Upper lobe of left lung (tissue), 6 donors: Measurements from ENCODE around the gene IRF5. TPM values are rescaled to one million over a fixed set of nuclear protein-coding genes. Genes with fewer than 3 reads are reported as not detected.

ENCODE experiments used
- ATAC-seq, 2 donors: fragments of 200-7000 bp; cut with Tn5 transposase; one replicate each; pipeline ENCODE4 v1.9.1; 2022; ENCODE audit warnings: mild to moderate bottlenecking in 2 of 2, moderate library complexity in 2 of 2; ENCODE audit not compliant: low FRiP score in 2 of 2
- DNase-seq, 2 donors: peaks; one replicate each; pipeline ENCODE4 v3.0.0-alpha.2; 2019 to 2020
- H3K27ac ChIP-seq, 4 donors: fragments of 200-600 bp; sonication (generic); one replicate each; pipeline ENCODE4 v1.5.1; 2016 to 2019
- H3K27me3 ChIP-seq, 4 donors: fragments of 200-600 bp; sonication (generic); one replicate each; pipeline ENCODE4 v1.5.1; 2017 to 2019
- H3K36me3 ChIP-seq, 4 donors: fragments of 200-600 bp; sonication (generic); one replicate each; pipeline ENCODE4 v1.5.1; 2016 to 2019
- H3K4me1 ChIP-seq, 4 donors: fragments of 200-600 bp; sonication (generic); one replicate each; pipeline ENCODE4 v1.5.1; 2018 to 2019
- H3K4me3 ChIP-seq, 4 donors: fragments of 200-600 bp; sonication (generic); one replicate each; pipeline ENCODE4 v1.5.1; 2017 to 2019; ENCODE audit warnings: mild to moderate bottlenecking in 2 of 4, moderate library complexity in 1 of 4
- H3K9me3 ChIP-seq, 4 donors: fragments of 200-600 bp; sonication (generic); one replicate each; pipeline ENCODE4 v1.5.1; 2018 to 2019
- CTCF ChIP-seq, 6 experiments: fragments of 450-650 bp in 4 of 6; fragments of 200-600 bp in 2 of 6; sonication (generic) in 2 of 6; IDR thresholded peaks; one replicate each; pipeline ENCODE4 v1.5.1; 2016 to 2019; ENCODE audit warnings: antibody characterized with exemption in 6 of 6
- EP300 ChIP-seq, 4 donors: sonication (generic); formaldehyde crosslinking; IDR thresholded peaks; one replicate each; pipeline ENCODE4 v1.5.1; 2017; ENCODE audit warnings: antibody characterized with exemption in 4 of 4, control low read depth in 2 of 4
- POLR2A ChIP-seq, 4 donors: fragments of 450-650 bp; IDR thresholded peaks; one replicate each; pipeline ENCODE4 v1.5.1; 2016 to 2017; ENCODE audit warnings: antibody characterized with exemption in 4 of 4, mild to moderate bottlenecking in 2 of 4
- POLR2AphosphoS5 ChIP-seq, 2 donors: sonication (generic); formaldehyde crosslinking; IDR thresholded peaks; one replicate each; pipeline ENCODE4 v1.5.1; 2017; ENCODE audit warnings: antibody characterized with exemption in 2 of 2
- WGBS, 2 donors: methylation state at CpG; one replicate each; pipeline ENCODE4 v1.1.5; 2017 to 2018; 5-methylcytosine and 5-hydroxymethylcytosine counted together
- total RNA-seq, 6 donors: library from RNA; depleted of rRNA in 4 of 6; stranded (reverse); fragments of >200 nt in 4 of 6; gene quantifications; one replicate each; pipeline versions ENCODE4 v1.1.0 to v1.2.1, GENCODE V29; 2016 to 2021
- donor health status: DM: no; HTN: no; CAD: no; lungs with moderate emphysema.
- donor health status: DM: no; HTN: yes; CAD: no; lungs with severe emphysema.

IRF5 gene
- total RNA-seq, 6 donors from 2014 or later, result 10.7 to 83.8 (median 45.8) TPM

- peak in 1 of 2 donors; percentile 15 for DNase-seq
- Histone ChIP-seq H3K36me3 (no peaks in the 10 kb centered on the region), H3K4me1 (peaks cover 8 to 24% (median 15%) of the 10 kb centered on the region in 4 donors), H3K4me3 (no peak overlapping the region), H3K9me3 (no peaks in the 10 kb centered on the region), H3K27me3 (peaks cover 0 to 31% (median 15%) of the 10 kb centered on the region in 4 donors), H3K27ac (no peak overlapping the region)
- no peak for ATAC-seq
- no peak for TF ChIP-seq EP300 (IDR thresholded peaks at IDR 0.05)
- no peak for TF ChIP-seq POLR2A (IDR thresholded peaks at IDR 0.05)
- no peak for TF ChIP-seq POLR2AphosphoS5 (IDR thresholded peaks at IDR 0.05)
- TF ChIP-seq CTCF (IDR thresholded peaks at IDR 0.05), result no peak
- 83 to 87% methylated on average over 8 of the region's 8 CpGs for WGBS, 2 donors
These were observed 19.6 kb upstream of the IRF5 start for GRCh38 chr7:128918016-128918665.

GRCh38 chr7:128919241-128919640 is 18.5 kb upstream of the IRF5 start:
- H3K27ac ChIP-seq, result no peak overlapping the region
- DNase-seq (peak in 1 of 2 donors; percentile 10), ATAC-seq (no peak)
- no peak for TF ChIP-seq POLR2AphosphoS5 (IDR thresholded peaks at IDR 0.05)
- H3K4me3 ChIP-seq, result no peak overlapping the region
- H3K36me3 ChIP-seq, result no peaks in the 10 kb centered on the region
- no peaks in the 10 kb centered on the region for H3K9me3 ChIP-seq
- 81% methylated on average over 6 of the region's 6 CpGs for WGBS, 2 donors
- peaks cover 0 to 26% (median 13%) of the 10 kb centered on the region in 4 donors for H3K27me3 ChIP-seq
- H3K4me1 ChIP-seq, result peaks cover 8 to 24% (median 15%) of the 10 kb centered on the region in 4 donors

- Histone ChIP-seq H3K4me1 (peaks cover 4 to 20% (median 9%) of the 10 kb centered on the region in 4 donors), H3K27me3 (peaks cover 0 to 17% (median 8%) of the 10 kb centered on the region in 4 donors), H3K27ac (no peak overlapping the region), H3K4me3 (no peak overlapping the region), H3K9me3 (no peaks in the 10 kb centered on the region), H3K36me3 (no peaks in the 10 kb centered on the region)
- ATAC-seq, result no peak
- DNase-seq, result peak in 1 of 2 donors; percentile 20
- 61 to 70% methylated on average over 13 to 14 of the region's 14 CpGs for WGBS, 2 donors
- TF ChIP-seq CTCF (IDR thresholded peaks at IDR 0.05), result no peak
- TF ChIP-seq POLR2AphosphoS5 (IDR thresholded peaks at IDR 0.05), result no peak
- TF ChIP-seq EP300 (IDR thresholded peaks at IDR 0.05), result no peak
These were observed 17.6 kb upstream of the IRF5 start for GRCh38 chr7:128919881-128920799.

- no peaks in the 10 kb centered on the region for H3K9me3 ChIP-seq
- no peaks in the 10 kb centered on the region for H3K36me3 ChIP-seq
- no peak overlapping the region for H3K4me3 ChIP-seq
- DNase-seq (peak in 1 of 2 donors; percentile 53), ATAC-seq (no peak)
- peaks cover 0 to 11% (median 1%) of the 10 kb centered on the region in 4 donors for H3K4me1 ChIP-seq
- H3K27me3 ChIP-seq, result peaks cover 0 to 8% (median 3%) of the 10 kb centered on the region in 4 donors
- TF ChIP-seq CTCF (IDR thresholded peaks at IDR 0.05) (no peak), POLR2A (IDR thresholded peaks at IDR 0.05) (no peak), POLR2AphosphoS5 (IDR thresholded peaks at IDR 0.05) (no peak), EP300 (IDR thresholded peaks at IDR 0.05) (no peak)
- H3K27ac ChIP-seq, result no peak overlapping the region
- 48 to 49% methylated on average over 13 of the region's 13 CpGs for WGBS, 2 donors
These were observed 16.7 kb upstream of the IRF5 start for GRCh38 chr7:128920913-128921582.
